T-helper 2 cell (primary cell): ENCODE results near the gene ELOB.
"Not testable (repeated sequence)": the region's sequence is repeated elsewhere in the genome, so short reads cannot be mapped to it uniquely, and the experiment has no call there.

Source experiments
- DNase-seq, 5 experiments: peaks; one replicate each; pipeline versions ENCODE4 v3.0.0 to v3.0.0-alpha.2; 2012 to 2022

The ELOB gene

GRCh38 chr16:2745116-2745890 is 31.8 kb downstream of the ELOB start:
- DNase-seq = no peak

GRCh38 chr16:2744711-2745110 is 32.4 kb downstream of the ELOB start:
- DNase-seq = no peak

GRCh38 chr16:2743007-2743810 is 33.9 kb downstream of the ELOB start:
- DNase-seq = no peak

- no peak for DNase-seq
These were observed 34.6 kb downstream of the ELOB start for GRCh38 chr16:2742323-2743006.

- no peak for DNase-seq
These were observed 35.9 kb downstream of the ELOB start for GRCh38 chr16:2741168-2741567.

GRCh38 chr16:2740476-2740875 is 36.6 kb downstream of the ELOB start:
- DNase-seq = no peak

- peak in 1 of 5 experiments; percentile 38 for DNase-seq
These were observed 37.3 kb downstream of the ELOB start for GRCh38 chr16:2739625-2740430.

GRCh38 chr16:2738615-2739014 is 38.5 kb downstream of the ELOB start:
- no peak for DNase-seq

GRCh38 chr16:2737895-2738418 is 39.1 kb downstream of the ELOB start:
- DNase-seq = no peak

GRCh38 chr16:2737238-2737605 is 39.9 kb downstream of the ELOB start:
- no peak for DNase-seq

- DNase-seq = no peak
These were observed 40.4 kb downstream of the ELOB start for GRCh38 chr16:2736476-2737237.

- peak in 1 of 5 experiments; percentile 38 for DNase-seq
These were observed 42.1 kb downstream of the ELOB start for GRCh38 chr16:2734844-2735515.

GRCh38 chr16:2728034-2728433 is 49.0 kb downstream of the ELOB start:
- DNase-seq = no peak

GRCh38 chr16:2726923-2727322 is 50.2 kb downstream of the ELOB start:
- DNase-seq = no peak

GRCh38 chr16:2724816-2725348 is 52.2 kb downstream of the ELOB start:
- no peak for DNase-seq

GRCh38 chr16:2724088-2724676 is 52.9 kb downstream of the ELOB start:
- no peak for DNase-seq

GRCh38 chr16:2721634-2722173 is 55.4 kb downstream of the ELOB start:
- DNase-seq = not testable (repeated sequence)
